ENCODE measurements around the gene SEC61A2. TPM values are rescaled to one million over a fixed set of nuclear protein-coding genes. Genes with fewer than 3 reads are reported as not detected.

Gene SEC61A2
- polyA plus RNA-seq, 3 donors = 0.30 to 3.4 (median 0.98) TPM

GRCh38 chr10:12193193-12193592 is 63.7 kb downstream of the SEC61A2 start:
- no peak overlapping the region for H3K9ac ChIP-seq (ENCODE audit: insufficient read depth, low read length, poor library complexity, severe bottlenecking)
- H4K20me1 ChIP-seq (ENCODE audit: insufficient read depth, low read length) = peaks cover 44% of the 10 kb centered on the region
- peaks cover 0 to 6% (median 3%) of the 10 kb centered on the region in 7 donors for H3K9me3 Mint-ChIP-seq
- 90% methylated on average over 4 of the region's 5 CpGs for WGBS (ENCODE audit: insufficient coverage)
- H3K27ac ChIP-seq (ENCODE audit: low read depth in 1 of 2, low read length in 2 of 2) = no peak overlapping the region
- H3K4me3 ChIP-seq (replicated peaks in 1 of 3; ENCODE audit: low read depth in 2 of 3, low read length in 3 of 3) = no peak overlapping the region
- no peaks in the 10 kb centered on the region for H3K27me3 Mint-ChIP-seq (ENCODE audit: low read depth in 3 of 3)
- peaks cover 31 to 50% of the 10 kb centered on the region in 2 donors for H3K4me1 ChIP-seq (ENCODE audit: control insufficient read depth in 1 of 2, insufficient read depth in 2 of 2, low read length in 2 of 2)
- H3K9me3 ChIP-seq (replicated peaks in 1 of 2; ENCODE audit: control insufficient read depth in 1 of 2, insufficient read depth in 1 of 2, low read length in 2 of 2) = no peaks in the 10 kb centered on the region
- peaks cover 52% of the 10 kb centered on the region for H3K4me1 Mint-ChIP-seq
- peaks cover 92% of the 10 kb centered on the region for H3K79me2 ChIP-seq (ENCODE audit: insufficient read depth, low read length)
- intact Hi-C loops (cut with micrococcal nuclease) = loop anchor here in 1 of 2 donors (10.0 kb wide), 1 partner anchor 148 kb away; the partner anchor contains the start of gene UPF2
- H3K27ac Mint-ChIP-seq = peak overlapping the region in 1 of 7 donors; percentile 13
- peaks cover 14% of the 10 kb centered on the region in 2 donors for H3K36me3 Mint-ChIP-seq
- H3K27me3 ChIP-seq (ENCODE audit: control insufficient read depth in 2 of 2, insufficient read depth in 2 of 2, low read length in 2 of 2) = no peaks in the 10 kb centered on the region
- no peak overlapping the region for H3K4me3 Mint-ChIP-seq
- no peak overlapping the region for H2AFZ ChIP-seq (ENCODE audit: insufficient read depth, low read depth, low read length, poor library complexity, severe bottlenecking)
- no peak overlapping the region for H3K4me2 ChIP-seq (replicated peaks; ENCODE audit: extremely low read depth, low read length, poor library complexity, severe bottlenecking)
- H3K36me3 ChIP-seq (replicated peaks in 1 of 2; ENCODE audit: control insufficient read depth in 1 of 2, insufficient read depth in 2 of 2, low read length in 2 of 2) = no peaks in the 10 kb centered on the region
- TF ChIP-seq CTCF (IDR thresholded peaks at IDR 0.05) = no peak
- peak in 1 of 3 donors; percentile 38 for DNase-seq

GRCh38 chr10:12194752-12195271 is 65.3 kb downstream of the SEC61A2 start:
- WGBS (ENCODE audit: insufficient coverage) = 18% methylated on average over 20 of the region's 27 CpGs
- peak overlapping the region; percentile 94 for H2AFZ ChIP-seq (ENCODE audit: insufficient read depth, low read depth, low read length, poor library complexity, severe bottlenecking)
- peak overlapping the region; percentile 97 to 100 (median 99) for H3K27ac Mint-ChIP-seq
- H4K20me1 ChIP-seq (ENCODE audit: insufficient read depth, low read length) = peaks cover 50% of the 10 kb centered on the region
- H3K4me1 ChIP-seq (ENCODE audit: control insufficient read depth in 1 of 2, insufficient read depth in 2 of 2, low read length in 2 of 2) = peaks cover 35 to 62% of the 10 kb centered on the region in 2 donors
- H3K36me3 Mint-ChIP-seq = peaks cover 20 to 22% of the 10 kb centered on the region in 2 donors
- peaks cover 0 to 6% (median 3%) of the 10 kb centered on the region in 7 donors for H3K9me3 Mint-ChIP-seq
- H3K9ac ChIP-seq (ENCODE audit: insufficient read depth, low read length, poor library complexity, severe bottlenecking) = peak overlapping the region; percentile 78
- no peaks in the 10 kb centered on the region for H3K27me3 ChIP-seq (ENCODE audit: control insufficient read depth in 2 of 2, insufficient read depth in 2 of 2, low read length in 2 of 2)
- peaks cover 2 to 8% of the 10 kb centered on the region in 2 donors for H3K36me3 ChIP-seq (replicated peaks in 1 of 2; ENCODE audit: control insufficient read depth in 1 of 2, insufficient read depth in 2 of 2, low read length in 2 of 2)
- peak in 1 of 3 donors; percentile 35 for DNase-seq
- peak overlapping the region; percentile 92 for H3K4me2 ChIP-seq (replicated peaks; ENCODE audit: extremely low read depth, low read length, poor library complexity, severe bottlenecking)
- H3K27ac ChIP-seq (ENCODE audit: low read depth in 1 of 2, low read length in 2 of 2) = peak overlapping the region; percentile 1 to 91
- no peak for TF ChIP-seq CTCF (IDR thresholded peaks at IDR 0.05)
- peak overlapping the region; percentile 71 to 98 (median 83) for H3K4me3 ChIP-seq (replicated peaks in 1 of 3; ENCODE audit: low read depth in 2 of 3, low read length in 3 of 3)
- H3K9me3 ChIP-seq (replicated peaks in 1 of 2; ENCODE audit: control insufficient read depth in 1 of 2, insufficient read depth in 1 of 2, low read length in 2 of 2) = no peaks in the 10 kb centered on the region
- peaks cover 93% of the 10 kb centered on the region for H3K79me2 ChIP-seq (ENCODE audit: insufficient read depth, low read length)
- no peaks in the 10 kb centered on the region for H3K27me3 Mint-ChIP-seq (ENCODE audit: low read depth in 3 of 3)
- H3K4me1 Mint-ChIP-seq = peaks cover 66% of the 10 kb centered on the region
- intact Hi-C loops (cut with micrococcal nuclease) = loop anchor here (5.0 to 10.0 kb wide), 3 partner anchors 68 to 153 kb away; partner anchors contain the start of genes UPF2 (in 2 of the 2) and SEC61A2 (in 1 of the 2)
- H3K4me3 Mint-ChIP-seq = peak overlapping the region; percentile 98

All from CD14-positive monocyte (primary cell).